DMS 273 treated with DMSO at 0.1 percent for 48 hours (cell line): Measurements from ENCODE around the gene GLB1L3.
"Not testable (repeated sequence)": the region's sequence is repeated elsewhere in the genome, so short reads cannot be mapped to it uniquely, and the experiment has no call there.

ENCODE experiments used
- DNase-seq: peaks from one replicate; lab custom pipeline; 2025; lab: John Stamatoyannopoulos, UW

Gene GLB1L3

GRCh38 chr11:134275188-134275533 lies 1.0 kb upstream of the GLB1L3 start:
- DNase-seq = no peak

- DNase-seq = no peak
Observed at GRCh38 chr11:134276396-134277182, 410 bp downstream of the GLB1L3 start.

GRCh38 chr11:134277183-134278001 lies 1.2 kb downstream of the GLB1L3 start:
- DNase-seq = no peak

GRCh38 chr11:134278356-134278755 lies 2.2 kb downstream of the GLB1L3 start:
- no peak for DNase-seq

- not testable (repeated sequence) for DNase-seq
Observed at GRCh38 chr11:134281635-134282034, 5.5 kb downstream of the GLB1L3 start.

- no peak for DNase-seq
Observed at GRCh38 chr11:134282121-134283045, 6.2 kb downstream of the GLB1L3 start.

- no peak for DNase-seq
Observed at GRCh38 chr11:134283461-134284230, 7.5 kb downstream of the GLB1L3 start.

GRCh38 chr11:134284349-134284748 lies 8.2 kb downstream of the GLB1L3 start:
- not testable (repeated sequence) for DNase-seq

GRCh38 chr11:134287561-134287960 lies 11.4 kb downstream of the GLB1L3 start:
- DNase-seq = no peak

GRCh38 chr11:134288486-134288885 lies 12.3 kb downstream of the GLB1L3 start:
- no peak for DNase-seq

GRCh38 chr11:134289167-134289566 lies 13.0 kb downstream of the GLB1L3 start:
- no peak for DNase-seq

- no peak for DNase-seq
Observed at GRCh38 chr11:134289789-134290188, 13.6 kb downstream of the GLB1L3 start.

- DNase-seq = no peak
Observed at GRCh38 chr11:134290646-134291045, 14.5 kb downstream of the GLB1L3 start.

- no peak for DNase-seq
Observed at GRCh38 chr11:134291196-134291595, 15.0 kb downstream of the GLB1L3 start.

- DNase-seq = no peak
Observed at GRCh38 chr11:134292661-134293060, 16.5 kb downstream of the GLB1L3 start.

- no peak for DNase-seq
Observed at GRCh38 chr11:134293119-134294113, 17.2 kb downstream of the GLB1L3 start.

- DNase-seq = no peak
Observed at GRCh38 chr11:134294664-134295063, 18.5 kb downstream of the GLB1L3 start.

- DNase-seq = no peak
Observed at GRCh38 chr11:134312223-134312622, 36.0 kb downstream of the GLB1L3 start.

- DNase-seq = no peak
Observed at GRCh38 chr11:134312807-134313206, 36.6 kb downstream of the GLB1L3 start.

- no peak for DNase-seq
Observed at GRCh38 chr11:134313379-134313778, 37.2 kb downstream of the GLB1L3 start.
